ENCODE results near the gene LRRC18.

LRRC18 gene

DNA sequence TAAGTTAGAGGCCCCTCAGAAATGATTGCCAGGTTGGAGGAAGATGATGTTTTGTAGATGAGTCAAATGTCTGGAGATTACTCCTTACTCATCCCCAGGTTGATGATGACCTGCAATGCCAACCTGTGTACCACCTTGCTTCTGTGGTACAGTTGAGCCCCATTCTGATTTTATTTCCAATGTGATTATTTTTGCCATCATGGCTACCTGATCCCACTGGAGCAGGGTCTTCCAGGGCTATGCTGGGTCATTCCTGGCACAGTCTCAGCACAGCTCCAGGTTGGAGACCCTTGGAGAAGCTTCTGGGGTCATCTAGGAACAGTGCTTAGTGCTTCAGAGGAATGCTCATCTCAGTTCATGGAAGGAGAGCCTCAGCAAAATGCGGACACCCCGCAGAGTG, 34.3 kb downstream of the LRRC18 start:
- DNase-seq: no peak

DNA sequence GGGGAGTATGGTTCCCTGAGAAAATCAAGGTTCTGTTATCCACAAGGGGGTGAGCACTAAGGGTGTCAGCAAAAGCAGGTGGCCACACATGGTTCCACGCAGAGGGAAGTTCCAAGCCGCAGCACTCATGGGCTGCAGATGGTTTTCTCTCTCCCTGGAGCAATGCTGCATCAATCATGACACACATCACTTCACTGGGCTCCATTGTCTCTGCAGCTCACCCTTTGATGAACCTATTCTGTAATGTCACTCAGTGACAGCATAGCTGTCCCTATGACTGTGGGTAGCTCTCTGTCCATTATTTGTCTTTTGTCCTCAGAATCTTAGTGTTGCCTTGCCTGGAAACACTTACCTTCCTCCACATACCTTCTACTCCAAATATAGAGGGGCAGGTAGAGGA, 34.8 kb downstream of the LRRC18 start:
- DNase-seq: no peak

DNA sequence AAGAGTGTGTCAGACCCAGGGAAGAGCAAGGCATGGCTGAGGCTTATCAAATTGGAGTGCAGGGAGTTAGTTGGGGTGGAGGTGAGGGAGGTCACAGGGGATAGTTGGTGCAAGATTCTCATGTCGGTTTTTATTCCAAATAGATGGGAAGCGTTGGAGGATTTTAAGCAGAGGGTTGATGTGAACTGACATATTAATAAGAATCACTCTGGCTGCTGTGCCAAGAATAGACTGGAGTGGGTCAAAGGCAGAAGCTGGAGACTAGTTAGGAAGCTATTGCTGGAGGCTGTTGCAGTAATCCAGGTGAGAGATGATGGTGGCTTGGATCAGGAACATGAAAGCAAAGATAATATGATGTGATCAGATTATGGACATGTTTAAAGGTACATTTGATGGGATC, 36.5 kb downstream of the LRRC18 start:
- DNase-seq: no peak

DNA sequence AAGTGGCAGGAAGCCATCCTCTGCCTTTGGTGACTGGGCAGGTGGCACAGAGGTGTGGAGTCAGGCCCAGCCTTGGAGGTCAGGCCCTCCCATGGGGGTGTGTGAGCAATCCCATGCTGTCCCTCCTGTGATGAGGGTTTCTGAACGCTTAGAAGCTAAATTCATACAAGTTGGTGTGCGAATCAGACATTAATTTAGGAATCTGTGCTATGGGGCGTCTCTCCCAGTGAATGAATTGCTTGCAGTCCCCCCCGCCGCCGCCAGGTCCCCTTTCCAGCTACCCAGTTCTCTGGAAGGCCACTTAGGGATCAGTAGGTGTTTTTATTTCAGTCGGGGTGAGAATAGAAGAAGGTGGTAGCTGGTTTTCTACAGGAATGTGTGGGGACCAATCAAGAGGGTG, 37.5 kb downstream of the LRRC18 start:
- no peak for DNase-seq

DNA sequence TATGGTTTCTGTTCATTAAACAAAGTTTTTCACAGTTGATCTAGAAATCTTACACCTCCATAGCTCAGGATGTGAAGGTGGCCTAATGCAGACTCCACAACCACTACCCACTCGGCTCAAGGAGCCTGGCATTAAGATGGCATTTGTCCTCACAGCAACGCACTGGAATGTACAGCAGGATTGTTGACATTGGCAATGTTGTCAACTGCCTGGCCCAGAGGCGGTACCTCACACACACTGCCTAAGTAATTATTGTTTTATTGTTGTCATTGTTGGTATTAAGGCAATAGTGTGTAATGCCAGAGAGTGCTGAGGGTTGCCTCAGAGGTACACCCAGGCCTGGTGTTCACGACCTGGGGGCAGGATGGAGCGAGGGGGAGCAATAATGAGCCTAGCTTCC, 38.3 kb downstream of the LRRC18 start:
- DNase-seq: no peak

DNA sequence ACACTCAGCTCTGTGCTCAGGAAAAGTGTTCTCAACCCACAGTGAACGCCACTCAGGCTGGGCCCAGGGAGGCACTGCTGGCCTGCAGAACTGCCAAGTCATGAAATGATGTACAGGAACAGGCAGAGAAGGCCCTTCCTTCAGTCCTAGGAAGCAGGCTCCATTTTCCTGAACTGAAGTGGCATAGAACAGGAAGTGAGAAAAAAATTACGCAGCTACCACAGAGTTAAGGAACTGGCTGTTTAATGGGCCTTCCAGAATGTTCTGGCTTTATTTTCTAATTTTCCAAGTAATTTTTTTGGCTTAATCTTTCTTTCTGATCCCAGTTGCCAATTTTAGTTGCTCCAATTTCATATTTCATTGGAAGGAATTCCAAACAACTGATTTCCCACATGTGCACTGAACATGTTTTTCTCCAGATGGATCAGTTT, 39.3 kb downstream of the LRRC18 start:
- no peak for DNase-seq

DNA sequence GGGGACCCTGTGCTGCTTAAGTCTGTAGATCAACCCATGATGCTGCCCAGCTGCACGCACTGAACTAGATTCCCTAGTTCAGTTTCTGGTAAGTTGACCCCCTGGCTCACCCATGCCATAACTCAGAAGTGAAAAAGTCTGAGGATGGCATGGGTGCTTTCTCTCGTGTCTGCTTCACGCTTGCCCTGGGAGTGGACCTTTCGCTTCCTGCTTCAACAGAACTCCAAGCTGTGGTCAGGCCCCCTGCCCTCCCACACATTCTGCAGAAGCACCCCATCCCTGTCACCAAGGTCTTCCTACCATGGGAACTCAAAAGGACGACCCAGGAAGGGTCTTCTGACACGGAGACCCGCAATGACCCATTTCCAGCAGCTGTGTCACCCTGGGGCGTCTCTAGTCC, 39.9 kb downstream of the LRRC18 start:
- DNase-seq: no peak

DNA sequence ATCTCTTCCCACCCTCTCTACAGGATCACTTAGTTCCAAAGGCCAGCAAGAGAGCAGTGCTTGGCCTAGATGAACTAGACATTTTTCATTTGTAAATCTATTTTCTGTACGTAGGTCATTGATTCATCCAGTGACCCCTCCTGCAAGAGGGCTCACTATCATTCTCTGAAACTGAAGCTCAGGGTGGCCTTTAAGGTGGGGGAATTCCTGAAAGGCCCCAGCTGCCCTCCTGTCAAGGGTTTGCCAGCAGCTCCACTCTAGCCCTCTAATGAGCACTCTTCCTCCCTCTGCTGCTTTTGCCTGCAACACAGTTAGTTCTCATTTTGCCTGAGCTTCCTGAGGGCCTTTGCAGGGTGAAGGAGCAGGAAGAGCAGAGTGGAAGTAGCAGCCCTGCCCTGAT, 41.2 kb downstream of the LRRC18 start:
- no peak for DNase-seq

DNA sequence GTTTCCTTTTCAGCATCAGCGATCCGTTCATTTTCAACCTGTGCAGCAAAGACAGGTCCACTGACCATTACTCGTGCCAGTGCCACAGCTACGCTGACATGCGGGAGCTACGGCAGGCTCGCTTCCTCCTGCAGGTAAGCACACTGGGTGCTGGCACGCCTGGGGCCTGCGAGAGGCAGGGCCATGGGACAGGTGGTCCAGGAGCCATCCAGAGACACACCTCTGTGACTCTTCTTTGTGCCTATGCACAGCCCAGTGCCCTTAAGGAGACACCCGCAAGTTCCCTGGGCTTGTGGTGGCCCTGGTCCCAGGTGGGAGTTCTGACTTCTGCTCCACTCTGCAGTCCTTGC, 42.2 kb downstream of the LRRC18 start:
- DNase-seq: no peak

DNA sequence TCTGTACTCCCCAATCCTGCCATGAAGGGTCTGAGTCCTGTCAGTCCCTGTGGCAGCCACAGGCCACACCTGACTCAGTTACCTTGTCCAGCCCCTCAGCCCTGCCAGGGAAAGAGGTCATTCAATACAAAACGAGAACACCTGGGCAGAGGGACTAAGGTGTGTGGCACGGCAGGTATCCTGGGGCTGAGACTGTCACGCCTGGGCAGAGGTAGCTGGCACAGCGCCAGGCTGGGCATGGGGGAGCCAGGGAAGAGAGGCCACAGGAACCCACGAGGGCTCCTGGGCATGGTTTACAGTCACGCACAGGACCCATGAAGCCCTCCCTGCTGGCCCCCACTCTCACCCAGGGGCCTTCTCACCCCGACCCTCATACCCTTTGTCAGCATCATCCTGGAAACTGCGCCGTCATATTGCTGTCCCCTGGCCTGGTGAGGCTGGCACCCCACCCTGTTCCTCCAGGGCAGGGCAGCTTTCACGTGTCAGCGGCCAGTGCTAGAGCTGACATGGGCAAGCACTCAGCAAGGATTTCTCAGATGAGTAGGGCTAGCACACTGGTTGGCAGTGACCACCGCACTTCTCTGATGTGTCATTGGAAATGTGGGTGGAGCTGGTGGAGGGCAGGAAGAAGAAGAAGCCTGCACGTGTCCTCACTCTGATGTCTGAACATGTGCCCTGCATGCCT, 42.7 kb downstream of the LRRC18 start:
- DNase-seq: no peak

DNA sequence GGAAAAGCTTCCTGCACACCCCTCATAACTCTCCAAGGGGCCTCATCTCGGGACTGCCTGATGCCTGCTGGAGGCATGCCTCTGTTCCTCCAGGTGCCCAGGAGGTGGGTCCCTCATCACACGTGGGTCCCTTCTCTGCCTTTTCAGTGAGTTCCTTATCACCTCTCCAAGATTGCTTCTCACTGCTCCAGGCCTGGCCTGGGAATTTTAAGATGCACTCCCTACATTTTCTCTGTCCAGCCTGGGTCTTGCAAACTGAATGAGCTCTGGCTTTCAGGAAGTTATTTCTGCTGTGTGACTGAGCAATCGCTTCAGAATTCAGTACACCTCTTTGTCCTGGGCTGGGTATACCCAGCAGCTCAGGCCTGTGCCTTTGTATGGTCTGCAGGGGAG, 43.8 kb downstream of the LRRC18 start:
- DNase-seq: no peak

DNA sequence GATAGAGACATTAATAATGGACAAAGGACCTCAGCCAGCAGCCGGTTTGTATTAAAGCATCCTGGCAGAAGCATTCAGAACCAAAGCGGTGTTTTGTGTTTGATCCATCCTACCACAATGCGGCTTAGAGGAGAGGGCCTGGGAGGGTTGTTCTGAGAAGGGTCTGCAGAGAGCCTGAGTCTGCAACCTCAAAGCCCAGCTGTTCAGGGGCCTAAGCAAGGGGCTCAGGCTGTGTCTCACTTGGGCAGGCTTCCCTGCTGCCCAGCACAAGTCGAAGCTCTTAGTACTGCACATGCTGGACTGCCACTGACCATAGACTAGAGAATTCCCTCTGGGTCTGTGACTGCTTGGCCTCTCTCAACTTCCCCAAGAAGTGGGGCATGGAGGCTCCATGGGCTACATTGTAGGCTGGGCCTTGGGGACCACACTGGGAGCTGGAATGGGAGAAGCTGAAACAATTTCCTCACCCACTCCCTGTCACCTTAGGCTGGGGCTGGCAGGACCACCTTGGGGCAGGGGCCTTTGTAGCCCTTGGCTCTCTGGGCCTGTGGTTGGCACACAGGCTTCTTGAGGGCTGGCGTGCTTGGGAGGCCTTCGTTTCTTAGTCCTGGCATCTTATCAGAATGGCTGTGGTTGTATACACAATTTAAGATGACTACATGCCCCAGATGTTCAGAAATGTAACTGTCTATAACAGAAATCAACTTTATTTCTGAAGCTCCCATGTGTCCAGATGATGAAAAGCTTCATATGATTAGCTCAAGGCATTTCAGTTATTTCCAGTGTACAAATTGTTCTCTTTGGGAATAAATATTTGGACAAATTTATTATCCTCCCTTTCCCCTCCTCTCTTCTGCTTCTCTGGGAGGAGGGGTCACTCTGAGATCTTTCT, 44.5 kb downstream of the LRRC18 start:
- no peak for DNase-seq

DNA sequence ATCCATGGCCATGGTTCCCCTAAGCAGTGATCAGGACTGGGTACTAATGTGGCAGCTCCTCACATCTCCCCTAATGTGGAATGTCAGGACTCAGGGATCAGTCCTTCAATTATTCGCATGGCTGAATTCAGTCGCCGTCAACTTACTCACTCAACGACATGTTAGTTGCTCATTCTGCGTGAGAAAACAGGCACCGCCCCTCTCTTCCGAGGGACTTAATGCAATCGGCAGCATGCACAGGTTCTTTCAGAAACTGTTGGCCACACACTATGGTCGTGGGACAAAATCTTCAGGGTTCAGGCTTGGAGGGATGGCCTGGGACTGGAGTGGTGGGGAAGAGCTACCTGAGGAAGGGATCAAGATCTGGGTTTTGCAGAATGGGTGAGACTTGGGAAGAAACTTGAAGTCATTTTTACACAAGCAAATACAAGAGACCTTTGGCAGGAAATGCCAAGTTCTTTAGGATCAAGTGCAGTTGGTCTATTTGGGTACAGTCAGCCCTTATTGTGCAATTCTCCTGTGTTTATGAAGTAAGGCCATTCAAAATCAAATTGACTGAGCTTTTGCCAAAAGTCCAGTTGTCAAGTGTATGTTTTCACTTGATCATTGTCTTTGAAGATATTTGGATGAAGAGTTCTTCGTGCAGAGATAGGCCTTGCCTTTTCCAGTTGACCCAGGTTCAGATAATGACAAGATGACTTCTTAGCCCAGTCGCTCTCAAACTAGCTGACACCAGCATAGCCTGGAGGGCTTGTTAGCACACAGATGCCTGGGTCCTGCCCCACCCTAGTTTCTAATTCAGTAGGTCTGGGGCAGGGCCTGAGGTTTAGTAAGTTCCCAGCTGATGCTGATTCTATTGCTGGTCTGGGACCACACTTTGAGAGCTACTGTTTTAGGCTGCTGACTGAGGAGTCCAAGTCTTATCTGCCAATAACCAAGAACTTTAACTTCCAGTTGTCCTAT, 48.5 kb downstream of the LRRC18 start:
- no peak for DNase-seq

DNA sequence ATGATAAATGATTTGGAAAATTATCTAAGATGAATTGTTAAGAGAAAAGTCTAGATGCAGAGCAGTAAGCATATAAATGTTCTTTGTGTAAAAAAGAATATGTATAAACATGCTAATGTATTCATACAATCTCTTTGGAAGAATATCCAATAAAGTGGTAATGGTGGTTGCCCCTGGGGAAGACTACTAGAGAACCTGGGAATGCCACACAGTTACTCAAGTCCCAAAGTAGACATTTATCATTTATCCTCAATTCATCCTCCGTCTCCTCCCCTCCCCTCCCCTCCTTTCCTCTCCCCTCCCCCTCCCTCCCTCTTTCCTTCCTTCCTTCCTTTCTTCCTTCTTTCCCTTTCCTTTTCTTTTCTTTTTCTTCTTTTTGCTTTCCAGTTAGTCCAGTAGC, 51.7 kb downstream of the LRRC18 start:
- DNase-seq: no peak

DNA sequence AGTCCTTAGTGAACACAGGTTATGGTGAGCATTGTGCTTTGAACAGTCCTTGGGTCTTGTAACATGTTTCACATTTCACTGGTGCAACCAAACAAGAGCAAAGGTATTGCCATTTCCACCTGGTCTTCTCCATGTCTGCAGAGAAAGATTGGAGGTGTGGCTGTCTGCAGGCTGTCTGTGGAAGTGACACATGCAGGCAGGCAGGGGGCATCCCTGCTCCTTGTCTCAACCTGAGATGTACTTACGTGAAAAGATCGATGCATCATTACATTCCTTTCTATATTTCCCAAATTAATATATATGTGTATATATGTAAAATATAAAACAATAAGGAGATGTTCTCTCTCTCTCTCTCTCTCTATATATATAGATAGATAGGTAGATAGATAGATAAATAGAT, 54.3 kb downstream of the LRRC18 start:
- no peak for DNase-seq

DNA sequence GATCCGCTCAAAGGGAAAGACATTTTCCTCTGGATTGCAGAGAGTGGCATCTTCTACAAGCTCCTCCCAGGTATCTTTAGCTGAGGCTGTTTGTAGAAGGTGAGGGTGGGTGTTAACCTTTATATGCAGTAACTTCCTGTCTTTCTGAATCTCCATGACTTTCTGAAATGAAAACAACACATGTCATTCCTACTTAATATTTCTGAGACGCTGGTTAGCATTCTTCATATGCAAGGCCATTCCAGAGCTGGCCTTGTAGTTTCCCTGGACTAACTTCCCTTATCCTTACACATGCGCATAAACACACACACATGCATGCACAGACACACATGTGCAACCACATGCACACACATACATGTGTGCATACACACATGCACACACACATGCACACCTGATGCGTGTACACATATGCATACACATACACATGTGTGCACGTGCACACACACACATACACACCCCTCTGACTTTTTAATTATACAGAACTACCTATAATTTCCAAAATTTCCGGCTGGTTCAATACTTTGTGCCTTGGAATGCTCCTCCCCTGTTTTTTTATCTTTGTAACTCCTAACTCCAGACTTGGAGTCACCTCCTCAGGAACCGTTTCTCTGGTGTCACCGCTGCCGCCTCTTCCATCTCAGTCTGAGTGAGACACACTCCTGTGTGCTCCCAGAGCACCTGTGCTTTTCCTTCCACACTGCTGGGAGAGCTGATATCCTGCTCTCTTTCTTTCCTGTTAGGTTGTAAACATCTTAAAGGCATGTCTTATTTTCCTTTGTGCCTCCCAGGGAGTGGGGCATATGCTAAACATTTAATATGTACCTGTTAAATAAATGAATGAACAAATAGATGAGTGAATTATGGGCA, 55.2 kb downstream of the LRRC18 start:
- no peak for DNase-seq

DNA sequence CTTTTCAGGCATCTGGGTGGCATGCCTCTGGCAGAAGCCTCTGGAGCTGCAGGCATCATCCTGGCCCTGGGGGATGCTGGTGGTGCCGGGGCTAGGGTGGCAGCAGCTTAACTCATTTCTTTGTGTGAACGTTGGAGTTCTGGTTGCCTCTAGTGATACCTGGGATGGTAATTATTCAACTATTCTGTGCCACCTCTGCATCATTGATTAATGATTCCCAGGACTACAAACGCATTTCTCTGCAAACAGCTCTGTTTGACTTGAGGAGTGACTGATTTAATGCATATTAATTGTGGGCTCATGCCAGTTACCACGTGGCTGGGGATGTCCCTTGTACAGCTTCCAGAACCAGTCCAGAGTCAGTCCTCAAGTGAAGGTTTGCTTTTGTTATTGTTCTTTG, 55.9 kb downstream of the LRRC18 start:
- DNase-seq: no peak

DNA sequence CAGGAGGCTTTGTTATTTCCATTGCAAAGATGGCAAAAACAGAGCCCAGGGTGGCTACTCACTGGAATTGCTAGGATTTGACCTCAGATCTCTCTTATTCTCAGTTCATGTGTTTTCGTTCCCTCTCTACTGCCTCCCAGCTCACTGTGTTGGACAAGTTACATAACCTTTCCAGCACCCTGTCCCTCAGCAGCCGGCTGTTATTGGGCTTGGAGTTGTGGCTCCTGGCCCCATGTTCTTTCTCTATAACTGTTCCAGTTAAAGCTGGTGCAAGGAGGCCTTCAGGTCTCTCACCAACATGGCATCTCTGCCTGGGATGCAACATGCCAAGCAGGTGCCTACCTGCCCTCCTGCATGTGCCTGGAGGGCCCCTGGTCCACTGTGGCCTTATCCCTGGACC, 56.8 kb downstream of the LRRC18 start:
- no peak for DNase-seq

DNA sequence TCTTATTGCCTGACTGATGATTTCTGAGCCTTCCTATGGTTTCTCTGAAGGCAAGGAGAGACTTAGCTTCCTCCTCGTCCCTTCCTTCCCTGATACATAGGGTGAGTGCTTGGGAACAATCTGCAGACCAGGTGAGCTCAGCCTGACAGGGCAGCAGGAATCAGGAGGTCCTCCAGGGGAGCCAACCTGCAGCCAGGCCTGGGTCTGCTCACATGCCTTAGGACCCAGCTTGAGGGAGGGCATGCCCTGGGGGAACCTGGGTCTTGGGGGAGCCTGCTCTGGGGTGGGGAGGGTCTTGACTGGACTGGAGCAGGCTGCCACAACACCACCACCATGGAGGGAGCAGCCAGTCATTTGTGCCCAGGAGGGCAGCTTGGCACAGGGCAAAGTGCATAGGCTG, 57.7 kb downstream of the LRRC18 start:
- no peak for DNase-seq

DNA sequence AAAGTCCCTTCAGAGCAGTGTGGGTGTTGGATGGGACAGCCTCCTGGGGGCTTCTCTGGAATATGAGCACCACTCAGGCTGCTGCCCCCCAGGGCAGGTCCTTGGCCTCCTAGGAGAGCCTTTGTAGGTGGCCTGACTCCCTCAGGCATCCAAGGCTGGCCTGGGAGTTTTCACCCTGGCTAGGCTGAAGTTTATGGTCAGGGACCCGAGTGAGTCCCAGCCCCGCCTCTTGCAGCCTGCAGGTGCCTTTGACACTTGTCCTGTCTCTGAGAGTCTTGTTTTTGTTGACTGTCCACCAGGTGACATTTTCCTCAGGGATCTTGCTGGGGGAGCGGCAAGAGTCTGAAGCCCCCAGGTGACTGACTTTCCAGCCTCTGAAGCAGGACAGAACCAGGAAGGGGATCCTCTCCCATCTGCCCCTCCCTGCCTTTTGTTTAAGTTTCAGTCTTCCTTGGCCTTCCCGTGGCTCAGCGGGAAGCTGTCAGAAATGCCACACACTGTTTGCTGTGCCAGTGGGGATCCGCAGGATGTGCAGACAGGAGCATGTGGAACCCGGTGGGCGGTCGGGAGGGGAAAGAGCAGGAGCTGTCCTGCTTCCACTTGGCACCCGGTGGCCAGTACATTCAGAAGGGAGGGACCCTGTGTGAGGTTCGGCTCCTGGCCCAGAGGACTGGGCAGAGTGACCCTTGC, 59.5 kb downstream of the LRRC18 start:
- no peak for DNase-seq

DNA sequence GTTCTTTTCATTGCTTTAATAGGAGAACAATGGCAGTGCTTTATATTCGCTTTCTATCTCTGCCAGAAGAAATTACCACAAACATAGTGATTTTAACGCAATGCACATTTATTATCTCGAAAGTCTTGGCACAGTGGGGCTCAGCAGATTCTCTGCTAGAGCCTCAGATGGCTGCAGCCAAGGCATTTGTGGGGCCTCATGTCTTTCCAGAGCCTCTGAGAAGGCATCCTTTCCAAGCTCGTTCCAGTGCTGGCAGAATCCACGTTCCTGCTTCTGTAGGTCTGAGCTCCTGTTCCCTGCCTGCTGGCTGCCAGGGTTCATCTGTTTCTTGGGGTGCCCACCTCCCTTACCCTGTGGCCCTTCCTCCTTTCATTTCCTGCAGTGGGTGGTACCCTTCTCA, 60.2 kb downstream of the LRRC18 start:
- no peak for DNase-seq

DNA sequence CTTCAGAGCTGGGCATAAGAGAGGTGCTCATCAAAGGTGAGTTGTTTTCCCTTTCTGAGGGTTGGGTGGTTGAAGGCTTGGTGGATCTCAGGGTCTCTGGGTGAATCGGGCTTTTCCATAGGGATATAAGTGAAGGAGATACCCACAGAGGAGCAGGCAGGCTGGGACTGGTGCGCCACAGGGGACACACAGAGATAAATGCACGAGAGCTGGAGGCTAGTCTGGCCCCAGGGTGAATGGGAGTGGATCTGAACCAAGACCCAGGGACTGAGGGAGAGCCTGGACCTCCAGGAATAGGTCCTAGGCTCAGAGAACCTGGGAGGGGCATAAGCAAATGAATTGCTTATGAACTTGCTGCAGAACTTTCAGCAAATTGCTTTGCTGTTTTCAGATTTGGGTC, 61.5 kb downstream of the LRRC18 start:
- no peak for DNase-seq
